ENCODE data around the gene TNC.
"Not testable (repeated sequence)": the region's sequence is repeated elsewhere in the genome, so short reads cannot be mapped to it uniquely, and the experiment has no call there.

The TNC gene

DNA sequence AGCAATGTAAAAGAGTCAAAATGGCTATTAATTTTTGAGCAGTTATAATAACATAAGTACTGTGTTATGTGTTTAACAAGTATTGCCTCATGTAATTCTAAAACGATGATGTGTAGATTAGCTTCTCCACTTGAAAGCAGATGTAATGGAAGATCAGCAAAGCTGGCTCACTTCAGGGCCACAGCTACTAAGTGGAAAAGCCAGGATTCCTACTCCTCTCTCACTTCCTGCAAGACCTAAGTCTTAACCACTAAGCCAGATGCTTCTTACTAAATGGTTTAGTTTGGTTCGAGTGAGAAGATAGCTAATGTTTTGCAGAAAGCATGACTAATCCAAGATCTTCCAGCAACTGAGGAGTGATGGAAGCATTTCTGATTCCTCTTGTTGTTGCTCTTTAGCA lies 15.7 kb upstream of the TNC start:
- DNase-seq: no peak

DNA sequence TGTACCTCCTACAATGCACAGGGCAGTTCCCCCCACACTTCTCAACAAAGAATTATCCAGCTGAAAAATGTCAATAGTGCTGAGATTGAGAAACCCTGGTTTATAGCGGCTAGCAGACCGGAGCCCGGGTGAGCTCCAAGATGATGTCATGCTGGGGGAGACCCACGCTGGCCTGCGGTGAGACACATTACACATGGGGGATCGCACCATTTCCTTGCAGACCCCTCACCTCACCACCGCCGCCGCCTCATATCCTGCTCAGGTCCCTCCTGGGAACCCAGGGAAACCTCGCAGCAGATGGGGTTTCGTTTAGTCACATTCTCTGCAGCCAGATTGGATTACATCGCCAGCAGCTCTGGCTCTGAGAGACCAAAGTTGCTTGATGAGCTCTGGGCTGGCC lies 14.7 kb upstream of the TNC start:
- DNase-seq: no peak

DNA sequence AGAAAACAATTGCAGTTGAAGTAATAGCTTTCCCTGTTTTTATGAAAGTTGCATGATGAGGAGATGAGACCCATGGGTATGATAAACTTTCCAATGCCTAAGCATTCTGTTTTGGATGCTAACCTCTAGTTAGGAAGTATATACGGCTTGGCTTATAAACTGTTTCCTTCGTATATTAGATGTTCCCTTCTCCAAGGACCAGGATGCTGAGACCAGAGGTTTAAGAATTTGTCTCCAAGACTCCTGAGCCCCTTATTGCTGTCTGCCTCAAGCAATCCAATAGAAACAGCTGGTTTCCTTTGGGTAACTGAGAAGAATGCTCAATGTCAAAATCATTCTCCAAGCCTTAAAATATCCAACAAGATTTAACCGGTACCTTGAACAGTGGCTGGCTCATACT lies 12.2 kb upstream of the TNC start:
- DNase-seq: no peak

DNA sequence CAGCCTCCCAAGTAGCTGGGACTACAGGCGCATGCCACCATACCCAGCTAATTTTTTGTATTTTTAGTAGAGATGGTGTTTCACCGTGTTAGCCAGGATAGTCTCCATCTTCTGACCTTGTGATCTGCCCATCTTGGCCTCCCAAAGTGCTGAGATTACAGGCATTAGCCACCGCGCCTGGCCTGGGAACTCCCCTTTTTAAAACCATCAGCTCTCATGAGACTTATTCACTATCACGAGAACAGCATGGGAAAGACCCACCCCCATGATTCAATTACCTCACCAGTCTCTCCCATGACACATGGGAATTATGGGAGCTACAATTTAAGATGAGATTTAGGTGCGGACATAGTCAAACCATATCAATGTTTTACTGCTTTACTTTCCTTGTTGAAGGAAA lies 10.8 kb upstream of the TNC start:
- not testable (repeated sequence) for DNase-seq

DNA sequence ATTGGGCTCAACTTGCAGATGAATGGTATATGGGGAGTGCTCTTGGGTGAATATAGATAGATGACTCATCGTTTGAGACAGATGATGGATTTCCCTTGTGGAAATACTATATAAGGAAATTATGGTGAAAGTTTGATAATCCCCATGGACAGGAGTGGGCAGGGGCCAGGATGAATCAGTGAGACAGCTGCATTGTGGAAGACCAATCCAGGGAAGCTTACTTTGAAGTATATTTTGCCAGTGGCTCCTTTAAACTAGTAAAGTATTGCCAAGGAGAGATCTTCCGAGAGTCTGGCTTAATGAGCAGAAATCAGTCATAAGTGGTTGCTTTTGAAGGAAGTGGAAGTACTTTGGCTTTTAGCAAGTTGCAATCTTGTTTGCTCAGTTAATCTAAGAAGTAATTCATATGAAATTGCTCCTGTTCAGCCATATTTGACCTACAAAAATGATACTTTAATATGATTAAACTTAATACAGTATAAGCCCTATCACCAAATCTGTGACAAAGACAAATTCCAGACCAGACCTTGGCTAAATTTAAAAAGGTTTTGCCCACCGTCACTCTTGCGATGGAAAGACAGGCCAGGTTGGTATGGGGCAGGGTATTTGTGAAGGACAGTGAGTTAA lies 9.3 kb upstream of the TNC start:
- no peak for DNase-seq

DNA sequence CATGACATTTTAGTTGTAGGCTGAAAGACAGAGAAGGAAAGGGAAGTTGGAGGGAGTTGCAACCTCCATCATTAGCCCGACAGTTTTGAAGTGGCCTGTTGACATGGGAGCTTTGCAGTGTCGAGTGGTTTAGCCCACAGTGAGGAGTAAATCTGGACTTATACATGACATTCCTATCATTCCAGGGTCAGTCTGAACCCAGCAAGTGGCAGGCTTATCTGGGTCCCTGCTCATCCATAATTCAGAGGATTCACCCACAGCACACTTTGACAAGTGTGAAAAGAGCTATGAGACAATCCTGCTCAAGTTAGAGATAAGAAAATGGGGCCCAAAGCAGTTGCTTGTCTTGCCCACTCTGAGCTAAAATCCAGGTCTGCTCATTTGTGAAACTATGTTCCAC lies 8.4 kb upstream of the TNC start:
- no peak for DNase-seq

GRCh38 chr9:115122937-115123336 lies 5.0 kb upstream of the TNC start:
- no peak for DNase-seq

DNA sequence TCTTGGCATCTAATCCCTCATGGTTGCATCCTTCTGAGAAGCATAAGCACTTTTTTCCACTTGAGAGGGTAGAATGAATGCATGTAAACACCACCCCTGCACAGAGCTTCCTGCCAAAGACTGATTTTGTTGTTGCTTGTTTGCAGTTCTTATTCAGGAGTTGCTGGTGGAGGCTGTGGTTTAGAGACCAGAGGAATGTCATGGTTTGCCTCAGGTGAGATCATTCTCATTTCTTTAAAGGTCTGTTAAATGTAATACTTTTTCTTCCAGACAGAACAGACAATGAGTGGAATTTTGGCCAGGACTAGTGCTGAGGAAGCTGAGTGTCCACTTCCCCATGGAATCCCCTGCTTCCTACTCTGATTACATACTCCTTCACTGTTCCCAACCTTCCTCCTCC lies 3.2 kb upstream of the TNC start:
- no peak for DNase-seq

- no peak for DNase-seq
Measured at GRCh38 chr9:115118879-115119218, 892 bp upstream of the TNC start.

GRCh38 chr9:115116421-115117284 lies 1.3 kb downstream of the TNC start:
- no peak for DNase-seq

- no peak for DNase-seq
Measured at GRCh38 chr9:115115924-115116323, 2.0 kb downstream of the TNC start.

- DNase-seq: no peak
Measured at GRCh38 chr9:115115117-115115880, 2.7 kb downstream of the TNC start.

GRCh38 chr9:115114546-115114945 lies 3.4 kb downstream of the TNC start:
- DNase-seq: no peak

DNA sequence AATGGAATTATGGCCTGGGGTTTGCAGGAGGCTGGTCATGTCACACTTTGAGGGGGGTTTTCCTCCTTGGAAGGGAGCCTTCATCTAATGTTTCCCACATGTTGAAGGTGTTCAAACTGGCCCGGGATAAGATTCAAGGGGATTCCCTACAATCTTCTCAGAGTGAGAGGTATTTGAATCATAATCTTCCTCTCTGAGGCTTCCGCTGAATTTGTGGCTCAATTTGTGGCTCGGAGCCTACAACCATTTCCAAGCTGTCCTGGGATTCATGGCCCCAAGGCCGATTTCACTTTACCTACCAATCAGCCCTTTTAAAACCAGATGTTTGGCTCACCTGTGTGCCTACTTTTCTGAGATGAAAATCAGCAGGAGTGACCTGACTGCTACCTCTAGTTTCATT lies 3.9 kb downstream of the TNC start:
- DNase-seq: no peak

DNA sequence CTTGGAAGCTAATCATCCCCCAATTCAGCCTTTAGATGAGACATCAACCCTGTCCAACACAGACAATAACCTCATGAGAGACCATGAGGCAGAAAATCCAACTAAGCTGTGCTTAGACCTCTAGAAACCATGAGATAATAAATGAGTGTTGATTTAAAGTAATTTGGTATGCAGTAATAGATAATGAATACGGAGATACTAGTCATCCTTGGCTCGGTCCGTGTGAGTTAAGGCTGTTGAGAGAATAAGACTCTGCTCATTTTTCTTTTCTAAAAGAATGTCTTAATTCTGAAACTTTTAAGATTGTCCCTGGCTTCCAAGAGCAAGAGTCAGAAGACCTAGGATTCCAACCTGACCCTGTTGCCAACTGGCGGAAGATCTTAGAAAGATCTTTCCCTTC lies 6.1 kb downstream of the TNC start:
- no peak for DNase-seq

GRCh38 chr9:115109486-115109885 lies 8.5 kb downstream of the TNC start:
- DNase-seq: no peak

GRCh38 chr9:115107701-115108100 lies 10.3 kb downstream of the TNC start:
- no peak for DNase-seq

DNA sequence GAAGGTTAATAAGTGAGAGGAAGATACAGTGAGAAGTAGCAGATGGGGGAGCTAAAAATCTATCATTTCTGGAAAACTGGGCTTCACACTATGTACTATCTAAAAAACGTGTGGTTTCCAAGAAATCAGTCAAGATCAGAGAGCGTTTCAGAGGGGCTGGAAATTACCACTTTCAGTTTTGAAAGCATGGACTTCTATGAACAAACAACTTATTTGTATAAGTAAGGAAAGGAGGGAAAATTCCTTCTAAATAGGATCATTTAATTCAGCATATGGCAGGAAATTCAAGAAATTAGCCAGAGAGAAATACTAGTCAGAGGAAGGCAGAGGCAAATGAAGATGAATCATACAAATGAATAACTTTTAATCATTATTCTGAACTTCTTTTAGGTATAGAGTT lies 11.3 kb downstream of the TNC start:
- DNase-seq: no peak

DNA sequence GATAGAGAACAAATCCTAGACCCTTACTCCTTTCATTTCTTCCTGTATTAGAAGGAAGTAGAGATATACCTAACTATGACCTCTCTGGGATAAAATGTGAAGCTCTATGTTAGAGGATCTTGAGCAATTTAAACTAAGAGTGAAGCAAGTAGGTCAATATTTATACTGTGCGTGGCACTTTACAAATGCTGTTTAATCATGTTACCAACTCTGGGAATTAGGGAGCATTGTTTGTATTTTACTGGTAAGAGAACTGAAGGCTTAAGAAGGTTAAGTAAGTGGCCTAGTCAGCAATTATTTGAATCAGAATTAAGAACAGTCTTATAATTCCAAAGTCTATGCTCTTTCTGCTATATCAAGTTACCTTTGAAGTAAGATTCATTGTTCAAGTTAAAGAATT lies 12.0 kb downstream of the TNC start:
- no peak for DNase-seq

DNA sequence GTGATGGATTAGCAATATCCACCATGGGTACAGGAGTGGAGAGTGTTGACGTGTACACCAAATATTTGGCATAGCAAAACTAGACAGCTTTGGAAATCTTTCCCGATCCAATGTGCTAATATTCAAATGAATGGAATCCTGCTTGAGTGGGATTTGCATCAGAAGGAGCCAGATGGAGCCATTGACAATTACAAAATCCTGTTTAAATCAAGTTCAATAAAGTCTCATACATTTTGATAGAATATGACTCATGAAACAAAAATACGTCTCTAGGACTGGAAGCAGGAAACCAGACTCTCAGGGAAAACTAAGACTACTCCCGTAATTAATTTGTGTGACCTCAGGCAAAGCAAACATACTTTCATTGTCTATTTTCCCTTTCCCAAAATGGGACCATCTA lies 13.0 kb downstream of the TNC start:
- no peak for DNase-seq

DNA sequence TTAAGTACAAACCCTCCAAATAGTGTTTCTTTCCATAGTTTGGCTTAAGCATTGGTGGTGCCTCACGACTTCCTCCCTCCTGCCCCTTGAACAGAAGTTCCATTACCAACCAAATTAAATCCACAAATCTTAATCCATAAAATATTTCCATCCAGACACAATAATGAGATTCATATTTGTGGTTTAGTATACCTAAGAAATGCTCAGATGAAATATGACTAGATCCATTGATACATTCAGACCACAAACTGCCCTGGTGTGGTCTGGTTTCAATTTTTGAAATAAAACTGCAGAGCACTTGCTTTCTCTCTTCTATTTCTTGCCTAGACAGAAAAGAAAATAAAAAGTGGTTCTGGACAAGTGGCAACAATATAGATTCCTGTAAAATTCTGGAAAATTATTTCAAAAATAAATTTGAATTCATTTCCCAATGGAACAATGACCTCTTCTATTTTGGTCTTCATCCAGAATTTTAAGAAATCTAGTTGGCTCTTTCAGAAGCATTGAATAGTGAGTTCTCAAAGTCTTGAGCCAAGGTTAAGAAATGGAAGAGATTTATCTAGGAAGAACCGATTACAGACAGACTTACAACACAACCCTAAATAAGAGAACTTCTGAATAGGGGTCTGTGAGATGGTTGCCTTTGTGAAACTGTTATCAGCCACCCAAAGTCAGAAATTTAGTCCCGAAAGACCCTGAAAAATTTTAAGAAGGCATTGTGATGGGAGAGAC lies 14.0 kb downstream of the TNC start:
- DNase-seq: no peak

GRCh38 chr9:115099901-115100300 lies 18.1 kb downstream of the TNC start:
- DNase-seq: no peak

- no peak for DNase-seq
Measured at GRCh38 chr9:115098226-115098965, 19.6 kb downstream of the TNC start.

Measured in central memory CD4-positive, alpha-beta T cell (primary cell).